Activated naive CD4-positive, alpha-beta T cell treated with anti-CD3 and anti-CD28 coated beads for 36 hours (primary cell): ENCODE measurements around the gene EPN2. TPM values are rescaled to one million over a fixed set of nuclear protein-coding genes. Genes with fewer than 3 reads are reported as not detected.

Source experiments
- CTCF ChIA-PET: fragments of 350-600 bp; sonication (Branson Sonifier 250); formaldehyde crosslinking; loops from one replicate; lab custom pipeline; 2021; ENCODE audit warnings: antibody characterized with exemption; lab: Charles Lee
- DNase-seq: peaks from one replicate; pipeline ENCODE4 v3.0.0-alpha.2; 2020
- H3K27ac Mint-ChIP-seq: one replicate; pipeline ENCODE4 v1.8.0; 2021; ENCODE audit warnings: mild to moderate bottlenecking, mixed read lengths
- H3K27me3 Mint-ChIP-seq: one replicate; pipeline ENCODE4 v1.8.0; 2021; ENCODE audit warnings: low read depth, mixed read lengths
- H3K36me3 Mint-ChIP-seq: one replicate; pipeline ENCODE4 v1.8.0; 2021; ENCODE audit warnings: low read depth, mixed read lengths
- H3K4me1 Mint-ChIP-seq: one replicate; pipeline ENCODE4 v1.8.0; 2021; ENCODE audit warnings: low read depth, mixed read lengths
- H3K4me3 Mint-ChIP-seq: one replicate; pipeline ENCODE4 v1.8.0; 2021; ENCODE audit warnings: mild to moderate bottlenecking, moderate library complexity, mixed read lengths
- H3K9me3 Mint-ChIP-seq: one replicate; pipeline ENCODE4 v1.8.0; 2021; ENCODE audit warnings: mixed read lengths
- intact Hi-C: fragments of 100-400 bp; cut with micrococcal nuclease; formaldehyde crosslinking; loops from one replicate; pipeline ENCODE4 v1.15.1; 2023
- total RNA-seq, 2 experiments: library from RNA; stranded (reverse); gene quantifications; one replicate each; pipeline ENCODE4 v1.2.3, GENCODE V29; 2021

Gene EPN2
- total RNA-seq, 2 experiments from 2014 or later = 5.4 to 5.6 TPM

DNA sequence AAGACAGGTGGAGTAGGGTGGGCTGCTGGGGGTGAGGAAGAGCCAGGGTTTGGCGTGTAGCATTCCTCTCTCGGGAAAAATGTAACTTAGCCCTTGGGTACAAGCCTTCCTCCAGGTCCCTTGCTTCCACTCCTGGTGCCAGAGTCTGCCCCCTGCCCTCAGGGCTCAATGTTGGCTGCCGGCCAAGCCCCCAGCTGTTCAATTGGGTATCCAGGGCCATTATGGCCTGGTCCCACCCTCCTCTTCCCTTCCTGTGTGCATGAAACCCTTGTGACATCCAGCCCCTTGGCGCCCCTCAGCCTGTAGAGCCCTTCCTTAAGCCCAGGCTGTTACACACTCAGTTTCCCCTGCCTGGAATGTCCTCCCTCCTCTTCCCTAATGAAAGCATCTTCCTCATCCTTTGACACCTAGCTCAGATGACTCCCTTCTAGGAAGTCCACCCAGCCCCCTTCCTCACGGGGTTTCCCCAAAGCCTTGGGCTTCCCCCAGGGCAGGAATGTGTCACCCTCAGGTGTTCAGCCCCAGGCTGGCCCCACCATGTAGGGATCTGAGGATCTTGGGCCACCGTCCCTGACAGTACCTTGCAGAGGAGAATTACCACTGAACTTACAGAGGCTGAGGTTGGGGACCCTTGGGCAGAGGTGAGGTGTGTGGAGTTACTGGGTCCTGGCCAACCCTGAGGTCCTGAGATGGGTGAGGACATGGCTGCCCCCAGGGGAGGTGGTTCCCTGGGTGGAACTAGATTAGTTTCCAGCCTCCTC, 95.4 kb downstream of the EPN2 start:
- no peaks in the 10 kb centered on the region for H3K36me3 Mint-ChIP-seq
- H3K27me3 Mint-ChIP-seq = peaks cover 7% of the 10 kb centered on the region
- H3K27ac Mint-ChIP-seq = no peak overlapping the region
- DNase-seq = peak; percentile 62
- no peaks in the 10 kb centered on the region for H3K9me3 Mint-ChIP-seq
- no peak overlapping the region for H3K4me3 Mint-ChIP-seq
- CTCF ChIA-PET = interaction anchor here (1.5 kb wide), 1 partner anchor 13 kb away, joined by 3 read pairs; no protein-coding TSS in a partner anchor
- intact Hi-C loops = no loop called here
- peaks cover 6% of the 10 kb centered on the region for H3K4me1 Mint-ChIP-seq

DNA sequence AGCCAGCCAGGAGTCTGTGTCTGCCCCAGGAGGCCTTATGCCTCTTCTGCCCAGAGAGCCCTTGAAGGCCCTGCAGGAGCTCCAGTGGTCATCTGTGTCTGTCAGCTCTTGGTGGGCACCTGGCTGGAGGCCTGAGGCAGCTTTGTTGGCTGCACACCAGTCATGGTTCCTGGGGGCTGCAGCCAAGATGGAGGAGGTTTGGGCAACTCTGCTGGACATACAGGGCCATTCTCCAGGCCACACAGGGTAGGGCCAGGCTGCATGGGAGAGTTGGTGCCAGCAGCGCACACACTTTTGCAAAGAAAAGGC, 95.9 kb downstream of the EPN2 start:
- Mint-ChIP-seq H3K4me3 (no peak overlapping the region), H3K4me1 (peaks cover 6% of the 10 kb centered on the region), H3K9me3 (no peaks in the 10 kb centered on the region), H3K36me3 (no peaks in the 10 kb centered on the region), H3K27me3 (peaks cover 7% of the 10 kb centered on the region), H3K27ac (no peak overlapping the region)
- CTCF ChIA-PET = no interaction called here
- DNase-seq = no peak
- intact Hi-C loops = no loop called here

DNA sequence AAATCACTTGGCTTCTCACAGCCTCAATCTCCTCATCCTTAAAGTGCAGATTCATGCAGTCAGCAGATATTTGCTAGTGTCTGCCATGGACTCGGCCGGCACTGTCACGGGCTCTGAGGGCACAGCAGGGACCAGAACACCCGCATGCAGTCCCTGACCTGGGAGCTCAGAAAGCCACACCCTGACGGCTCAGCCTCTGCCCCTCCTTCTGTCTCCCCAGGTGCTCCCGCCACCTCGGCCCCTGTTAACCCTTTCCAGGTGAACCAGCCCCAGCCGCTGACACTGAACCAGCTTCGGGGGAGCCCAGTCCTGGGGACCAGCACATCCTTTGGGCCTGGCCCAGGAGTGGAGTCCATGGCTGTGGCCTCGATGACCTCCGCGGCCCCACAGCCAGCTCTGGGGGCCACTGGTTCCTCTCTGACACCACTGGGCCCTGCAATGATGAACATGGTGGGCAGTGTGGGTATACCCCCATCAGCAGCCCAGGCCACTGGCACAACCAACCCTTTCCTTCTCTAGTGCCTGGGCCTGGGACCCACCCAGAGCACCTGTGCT, 96.6 kb downstream of the EPN2 start:
- no peak overlapping the region for H3K27ac Mint-ChIP-seq
- H3K27me3 Mint-ChIP-seq = peaks cover 7% of the 10 kb centered on the region
- no peaks in the 10 kb centered on the region for H3K9me3 Mint-ChIP-seq
- peaks cover 6% of the 10 kb centered on the region for H3K4me1 Mint-ChIP-seq
- H3K4me3 Mint-ChIP-seq = no peak overlapping the region
- no peak for DNase-seq
- intact Hi-C loops = no loop called here
- H3K36me3 Mint-ChIP-seq = no peaks in the 10 kb centered on the region
- CTCF ChIA-PET = no interaction called here

DNA sequence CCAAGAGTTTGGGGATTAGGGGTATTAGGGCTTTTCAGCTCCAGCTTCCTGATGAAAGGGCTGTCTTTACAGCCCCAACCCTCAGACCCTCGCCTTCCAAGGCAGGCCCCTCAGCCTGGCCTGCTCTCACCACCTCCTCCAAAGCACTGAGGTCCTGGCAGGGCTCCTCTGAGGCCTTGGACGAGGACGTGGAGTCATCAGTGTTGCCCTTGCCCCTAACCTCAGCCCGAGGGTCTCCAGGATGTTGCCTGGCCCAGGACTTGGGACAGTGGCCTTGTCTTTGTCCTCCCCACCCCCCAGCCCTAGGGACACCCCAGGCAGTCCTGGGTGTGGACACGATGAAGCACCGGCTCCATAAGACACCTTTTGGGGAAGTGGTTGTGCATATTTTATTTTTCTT, 97.2 kb downstream of the EPN2 start:
- CTCF ChIA-PET = no interaction called here

DNA sequence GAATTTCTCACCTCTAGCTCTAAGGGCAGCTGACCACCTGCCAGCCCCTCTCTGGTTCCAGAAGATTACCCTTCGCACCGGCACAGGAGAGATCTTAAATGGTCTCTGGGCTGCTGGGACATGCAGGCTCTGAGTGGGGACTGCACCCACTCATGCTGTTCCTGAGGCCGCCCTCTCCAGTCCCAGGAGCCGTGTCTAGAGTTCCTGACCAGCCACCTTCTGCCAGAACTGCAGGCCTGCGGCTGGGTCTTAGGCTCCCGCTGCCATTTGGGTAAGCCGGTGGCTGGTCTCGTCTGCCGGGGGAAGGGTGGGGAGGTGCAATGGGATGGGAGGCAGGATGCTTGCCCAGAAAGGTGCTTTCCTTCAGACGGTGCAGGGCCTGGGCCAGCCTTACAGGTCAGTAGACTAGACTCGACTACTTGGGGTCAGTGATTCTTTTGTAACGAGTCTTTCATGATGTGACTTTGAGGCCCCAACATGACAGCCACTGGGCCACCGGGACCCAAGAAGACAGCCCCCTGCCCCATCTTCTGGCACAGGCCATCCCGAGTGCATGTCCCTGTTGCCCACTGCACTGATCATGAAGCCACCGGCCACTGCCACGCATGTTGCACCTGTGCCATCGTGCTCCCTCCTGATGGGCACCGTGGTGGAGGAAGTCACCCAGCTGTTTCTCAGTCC, 98.9 kb downstream of the EPN2 start:
- CTCF ChIA-PET = no interaction called here
- DNase-seq = no peak
- intact Hi-C loops = no loop called here
- H3K4me3 Mint-ChIP-seq = no peak overlapping the region
- peaks cover 6% of the 10 kb centered on the region for H3K4me1 Mint-ChIP-seq
- no peak overlapping the region for H3K27ac Mint-ChIP-seq
- no peaks in the 10 kb centered on the region for H3K36me3 Mint-ChIP-seq
- peaks cover 11% of the 10 kb centered on the region for H3K27me3 Mint-ChIP-seq
- no peaks in the 10 kb centered on the region for H3K9me3 Mint-ChIP-seq

More for the DNA sequence above, 97.2 kb downstream of the EPN2 start:
- DNase-seq = no peak
- no peaks in the 10 kb centered on the region for H3K9me3 Mint-ChIP-seq
- no peaks in the 10 kb centered on the region for H3K36me3 Mint-ChIP-seq
- H3K4me1 Mint-ChIP-seq = peaks cover 6% of the 10 kb centered on the region
- H3K27ac Mint-ChIP-seq = no peak overlapping the region
- peaks cover 11% of the 10 kb centered on the region for H3K27me3 Mint-ChIP-seq
- no peak overlapping the region for H3K4me3 Mint-ChIP-seq
- intact Hi-C loops = no loop called here

DNA sequence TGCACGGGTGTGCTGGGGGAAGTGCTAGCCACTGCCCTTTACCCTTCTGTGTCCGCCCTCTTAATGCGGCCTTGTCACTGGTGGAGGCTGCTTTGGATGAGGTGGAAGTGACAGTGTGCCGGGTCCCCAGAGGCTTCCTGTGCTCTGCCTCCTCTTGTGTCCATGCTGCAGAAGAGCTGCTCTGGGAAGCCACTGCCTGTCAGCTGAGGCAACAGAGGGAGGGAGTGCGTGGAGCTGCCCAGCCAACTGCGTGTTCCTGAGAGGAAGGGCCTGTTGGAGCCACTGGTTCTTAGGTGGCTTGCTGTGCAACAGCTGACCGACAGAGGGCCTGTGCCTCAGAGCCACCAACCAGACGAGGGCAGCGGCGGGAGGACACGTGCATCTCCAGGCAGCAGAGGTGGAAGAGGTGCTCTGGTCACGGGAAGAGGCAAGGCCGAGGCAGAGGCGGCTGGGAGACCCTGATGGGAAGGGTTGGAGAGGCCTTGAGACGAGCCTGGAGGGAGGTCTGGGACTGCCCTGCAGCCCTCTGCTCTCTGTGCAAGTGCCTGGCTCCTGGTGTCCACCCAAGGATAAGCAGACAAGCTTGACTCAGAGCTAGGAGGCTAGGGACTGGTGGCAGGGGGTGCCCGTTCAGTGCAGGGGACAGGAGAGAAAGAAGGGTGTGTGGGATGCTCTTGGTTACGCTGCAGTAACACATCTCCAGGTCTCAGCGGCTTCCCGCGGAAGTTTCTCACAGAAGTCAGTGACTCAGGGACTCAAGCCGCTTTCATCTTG, 100.0 kb downstream of the EPN2 start:
- Mint-ChIP-seq H3K36me3 (no peaks in the 10 kb centered on the region), H3K9me3 (no peaks in the 10 kb centered on the region), H3K4me3 (no peak overlapping the region), H3K27me3 (peaks cover 19% of the 10 kb centered on the region), H3K4me1 (peaks cover 6% of the 10 kb centered on the region), H3K27ac (no peak overlapping the region)
- DNase-seq = no peak
- intact Hi-C loops = no loop called here
- CTCF ChIA-PET = interaction anchor here (0.7 to 2.1 kb wide), 3 partner anchors 15 to 208 kb away, joined by 3 to 11 read pairs (median 4); no protein-coding TSS in a partner anchor

DNA sequence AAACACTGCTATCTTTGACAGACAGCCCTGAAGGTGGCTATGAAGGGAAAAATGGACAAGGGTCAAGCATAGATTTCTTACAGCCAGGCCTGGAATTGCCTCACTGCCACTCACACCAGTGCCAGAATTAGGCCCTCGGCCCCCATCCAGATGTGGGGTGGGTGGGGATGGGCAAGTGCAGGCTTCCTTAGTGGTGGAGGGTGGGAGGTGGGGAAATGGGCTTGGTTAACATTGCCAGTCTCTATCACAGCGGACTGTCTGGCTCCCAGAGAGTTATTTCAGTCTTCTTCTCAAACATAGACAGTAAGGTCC, 100.5 kb downstream of the EPN2 start:
- Mint-ChIP-seq H3K27ac (no peak overlapping the region), H3K9me3 (no peaks in the 10 kb centered on the region), H3K36me3 (no peaks in the 10 kb centered on the region), H3K4me1 (peaks cover 4% of the 10 kb centered on the region), H3K27me3 (peaks cover 20% of the 10 kb centered on the region), H3K4me3 (no peak overlapping the region)
- no peak for DNase-seq
- CTCF ChIA-PET = interaction anchor here (0.5 to 2.1 kb wide), 5 partner anchors 10 to 208 kb away, joined by 3 to 11 read pairs (median 3); no protein-coding TSS in a partner anchor
- intact Hi-C loops = no loop called here

DNA sequence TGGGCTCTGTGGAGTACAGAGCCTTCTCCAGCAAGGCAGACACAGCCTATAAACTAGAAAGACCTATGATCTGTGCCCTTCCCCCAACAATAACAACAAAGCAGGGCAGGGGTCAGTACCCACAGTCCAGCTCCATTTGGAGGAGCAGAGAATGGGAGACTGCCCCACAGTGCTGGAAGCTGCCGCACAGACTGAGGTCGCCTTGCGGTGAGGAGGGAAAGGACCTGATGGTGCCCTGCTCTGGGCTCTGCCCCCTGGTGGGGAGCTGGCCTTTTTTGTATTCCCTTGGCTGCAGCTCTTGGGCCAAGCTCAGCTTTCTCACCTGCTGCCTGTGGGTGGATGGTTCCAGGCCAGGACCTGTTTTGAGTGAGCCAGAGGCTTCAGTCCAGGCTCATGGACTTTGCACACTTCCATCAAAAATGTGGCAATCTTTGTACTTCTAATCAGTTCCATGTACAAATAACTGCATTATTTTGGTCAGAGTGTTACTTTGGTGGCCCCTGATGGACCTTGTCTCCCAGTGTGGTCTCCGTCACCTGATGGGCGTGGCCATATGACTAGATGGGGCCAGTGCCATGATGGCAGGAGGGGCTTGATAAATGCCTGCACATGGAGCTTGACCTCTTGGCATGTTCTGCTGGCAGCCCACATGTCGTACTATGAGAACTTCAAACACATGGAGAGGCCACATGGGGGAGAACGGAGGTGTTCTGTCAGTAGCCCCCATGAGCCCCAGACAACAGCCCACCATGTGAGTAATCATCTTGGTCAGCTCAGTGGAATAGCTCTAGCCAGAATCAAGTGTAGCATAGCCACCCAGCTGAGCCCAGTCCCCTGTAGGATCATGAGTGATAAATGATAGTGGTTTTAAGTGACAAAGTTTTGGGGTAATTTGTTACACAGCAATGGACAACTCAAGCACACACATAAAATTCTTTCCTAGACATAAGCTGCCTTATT, 101.1 kb downstream of the EPN2 start:
- Mint-ChIP-seq H3K4me1 (peaks cover 2% of the 10 kb centered on the region), H3K9me3 (no peaks in the 10 kb centered on the region), H3K36me3 (no peaks in the 10 kb centered on the region), H3K27ac (no peak overlapping the region), H3K27me3 (peaks cover 20% of the 10 kb centered on the region), H3K4me3 (no peak overlapping the region)
- DNase-seq = peak; percentile 77
- CTCF ChIA-PET = interaction anchor here (0.5 to 2.1 kb wide), 8 partner anchors 9 to 473 kb away, joined by 3 to 11 read pairs (median 3); partner anchors contain the start of gene MAPK7
- intact Hi-C loops = no loop called here

DNA sequence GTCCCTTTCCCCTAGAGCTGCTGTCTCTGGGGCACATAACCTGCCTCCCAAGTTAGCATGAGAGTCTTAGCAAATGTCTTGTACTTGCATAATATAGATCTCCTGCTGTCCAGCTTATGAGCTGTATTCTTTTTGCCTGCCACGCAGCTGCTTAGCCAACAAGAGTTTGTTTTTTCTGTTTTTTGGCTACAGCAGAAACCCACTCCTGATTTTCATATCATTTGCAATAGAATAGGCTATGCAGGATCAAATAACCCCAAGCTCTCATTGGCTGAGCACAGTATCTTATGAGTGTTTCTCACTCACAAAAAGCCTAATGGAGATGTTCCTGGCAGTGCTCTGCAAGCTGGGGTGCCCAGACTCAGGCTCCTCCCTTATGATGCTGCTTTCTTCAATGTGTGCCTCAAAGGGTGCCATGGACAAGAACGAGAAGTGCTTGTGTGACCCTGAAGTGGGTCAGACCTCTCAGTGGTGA, 102.2 kb downstream of the EPN2 start:
- Mint-ChIP-seq H3K36me3 (no peaks in the 10 kb centered on the region), H3K4me3 (no peak overlapping the region), H3K9me3 (no peaks in the 10 kb centered on the region), H3K4me1 (no peaks in the 10 kb centered on the region), H3K27ac (no peak overlapping the region), H3K27me3 (peaks cover 20% of the 10 kb centered on the region)
- intact Hi-C loops = no loop called here
- no peak for DNase-seq
- CTCF ChIA-PET = interaction anchor here (1.6 to 2.1 kb wide), 2 partner anchors 8 to 17 kb away, joined by 3 to 11 read pairs; no protein-coding TSS in a partner anchor

DNA sequence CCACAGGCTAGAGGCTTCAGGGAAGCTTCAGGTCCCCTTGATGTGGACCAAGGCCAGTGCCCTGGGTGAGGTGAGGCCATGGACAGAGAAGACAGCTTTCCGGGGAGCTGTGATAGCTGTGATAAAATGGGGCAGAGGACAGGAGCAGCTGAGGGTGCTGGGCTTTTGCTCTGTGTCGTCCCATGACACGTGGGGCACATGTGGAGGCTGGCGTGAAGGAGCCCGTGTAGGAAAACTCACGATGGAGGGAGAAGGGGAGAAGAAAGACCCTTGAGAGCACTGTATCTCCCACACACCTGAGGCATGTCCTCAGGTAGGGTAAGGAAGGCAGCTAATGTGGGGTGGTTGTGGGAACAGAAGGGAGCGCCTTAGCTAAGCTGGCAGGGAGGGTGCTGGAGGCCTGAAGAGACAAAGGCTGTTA, 104.1 kb downstream of the EPN2 start:
- H3K4me1 Mint-ChIP-seq = no peaks in the 10 kb centered on the region
- no peak for DNase-seq
- no peak overlapping the region for H3K27ac Mint-ChIP-seq
- H3K27me3 Mint-ChIP-seq = peaks cover 16% of the 10 kb centered on the region
- CTCF ChIA-PET = no interaction called here
- no peaks in the 10 kb centered on the region for H3K9me3 Mint-ChIP-seq
- no peak overlapping the region for H3K4me3 Mint-ChIP-seq
- H3K36me3 Mint-ChIP-seq = no peaks in the 10 kb centered on the region
- intact Hi-C loops = no loop called here
